Endothelial cell of umbilical vein (primary cell): ENCODE data around the gene RANBP17.

ENCODE experiments used
- MYC ChIP-seq: IDR thresholded peaks from one replicate; pipeline ENCODE4 v1.6.1; 2011; ENCODE audit warnings: mild to moderate bottlenecking, low read depth, low read length
- TF ChIP-seq, protein P1 (sequence below), 2 donors: IDR thresholded peaks; 1 replicate in 1 of 2; 2 replicates in 1 of 2; pipeline ENCODE4 v1.5.1; 2011; ENCODE audit warnings: low read length in 2 of 2, mild to moderate bottlenecking in 2 of 2, moderate library complexity in 2 of 2, control low read depth in 1 of 2, inconsistent platforms in 1 of 2, low read depth in 1 of 2; ENCODE audit not compliant: insufficient read depth in 1 of 2; ENCODE audit errors: extremely low read depth in 1 of 2

DNA sequence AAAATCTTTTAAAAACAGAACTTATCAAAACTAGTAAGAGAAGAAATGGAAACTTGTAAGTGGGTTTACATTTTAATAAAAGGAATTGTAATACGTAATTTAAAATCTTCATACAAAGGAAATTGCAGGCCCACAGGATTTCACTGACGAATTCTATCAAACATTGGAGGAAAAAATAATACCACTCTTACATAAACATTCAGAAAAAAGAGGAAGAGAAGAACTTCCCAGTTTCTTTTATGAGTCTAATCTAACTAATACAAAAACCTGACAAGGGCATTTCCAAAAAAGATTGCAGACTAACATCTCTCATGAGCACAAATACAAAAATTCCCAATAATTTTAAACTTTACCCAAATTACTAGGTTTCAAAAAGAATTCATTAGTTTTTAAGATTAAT lies 149.0 kb downstream of the RANBP17 start:
- TF ChIP-seq, protein P1, sequence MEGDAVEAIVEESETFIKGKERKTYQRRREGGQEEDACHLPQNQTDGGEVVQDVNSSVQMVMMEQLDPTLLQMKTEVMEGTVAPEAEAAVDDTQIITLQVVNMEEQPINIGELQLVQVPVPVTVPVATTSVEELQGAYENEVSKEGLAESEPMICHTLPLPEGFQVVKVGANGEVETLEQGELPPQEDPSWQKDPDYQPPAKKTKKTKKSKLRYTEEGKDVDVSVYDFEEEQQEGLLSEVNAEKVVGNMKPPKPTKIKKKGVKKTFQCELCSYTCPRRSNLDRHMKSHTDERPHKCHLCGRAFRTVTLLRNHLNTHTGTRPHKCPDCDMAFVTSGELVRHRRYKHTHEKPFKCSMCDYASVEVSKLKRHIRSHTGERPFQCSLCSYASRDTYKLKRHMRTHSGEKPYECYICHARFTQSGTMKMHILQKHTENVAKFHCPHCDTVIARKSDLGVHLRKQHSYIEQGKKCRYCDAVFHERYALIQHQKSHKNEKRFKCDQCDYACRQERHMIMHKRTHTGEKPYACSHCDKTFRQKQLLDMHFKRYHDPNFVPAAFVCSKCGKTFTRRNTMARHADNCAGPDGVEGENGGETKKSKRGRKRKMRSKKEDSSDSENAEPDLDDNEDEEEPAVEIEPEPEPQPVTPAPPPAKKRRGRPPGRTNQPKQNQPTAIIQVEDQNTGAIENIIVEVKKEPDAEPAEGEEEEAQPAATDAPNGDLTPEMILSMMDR (IDR thresholded peaks at IDR 0.05; ENCODE audit: extremely low read depth in 1 of 2, insufficient read depth in 1 of 2, low read depth in 1 of 2, low read length in 2 of 2): no peak
- TF ChIP-seq MYC: no peak
